Activated B cell treated with CpG ODN at 0.5 μM for 24 hours (primary cell): Measurements from ENCODE around the gene NEUROG2. TPM values are rescaled to one million over a fixed set of nuclear protein-coding genes. Genes with fewer than 3 reads are reported as not detected.
"Not testable (repeated sequence)": the region's sequence is repeated elsewhere in the genome, so short reads cannot be mapped to it uniquely, and the experiment has no call there.

Experiments used
- ATAC-seq: fragments of 200-7000 bp; cut with Tn5 transposase; one replicate; pipeline ENCODE4 v1.10.0; 2021; ENCODE audit warnings: low read depth, mild to moderate bottlenecking, moderate library complexity
- CTCF ChIA-PET: fragments of 350-600 bp; sonication (Branson Sonifier 250); formaldehyde crosslinking; loops from one replicate; lab custom pipeline; 2021; ENCODE audit warnings: antibody characterized with exemption; lab: Charles Lee
- POLR2A ChIA-PET: fragments of 350-600 bp; sonication (Branson Sonifier 250); formaldehyde crosslinking; loops from one replicate; lab custom pipeline; 2021; ENCODE audit warnings: antibody characterized with exemption; lab: Charles Lee
- DNase-seq: peaks from one replicate; pipeline ENCODE4 v3.0.0; 2022
- H3K27ac Mint-ChIP-seq: one replicate; pipeline ENCODE4 v1.8.0; 2020; ENCODE audit warnings: mixed read lengths
- H3K27me3 Mint-ChIP-seq: one replicate; pipeline ENCODE4 v1.8.0; 2021; ENCODE audit warnings: mixed read lengths
- H3K36me3 Mint-ChIP-seq: one replicate; pipeline ENCODE4 v1.8.0; 2021; ENCODE audit warnings: low read depth, mixed read lengths
- H3K4me1 Mint-ChIP-seq: one replicate; pipeline ENCODE4 v1.8.0; 2021; ENCODE audit warnings: mixed read lengths
- H3K4me3 Mint-ChIP-seq: one replicate; pipeline ENCODE4 v1.8.0; 2020; ENCODE audit warnings: mild to moderate bottlenecking, mixed read lengths
- H3K9me3 Mint-ChIP-seq: one replicate; pipeline ENCODE4 v1.8.0; 2020; ENCODE audit warnings: mixed read lengths
- CTCF ChIP-seq: fragments of 200-600 bp; IDR thresholded peaks from one replicate; pipeline ENCODE4 v1.8.0; 2022; ENCODE audit warnings: antibody characterized with exemption, mild to moderate bottlenecking
- intact Hi-C: fragments of 100-400 bp; cut with micrococcal nuclease; formaldehyde crosslinking; loops from one replicate; pipeline ENCODE4 v1.15.1; 2024
- total RNA-seq: library from RNA; stranded (reverse); gene quantifications from 2 replicates; pipeline ENCODE4 v1.2.3, GENCODE V29; 2022

Gene NEUROG2
- total RNA-seq, 1 donor from 2014 or later, result not detected

DNA sequence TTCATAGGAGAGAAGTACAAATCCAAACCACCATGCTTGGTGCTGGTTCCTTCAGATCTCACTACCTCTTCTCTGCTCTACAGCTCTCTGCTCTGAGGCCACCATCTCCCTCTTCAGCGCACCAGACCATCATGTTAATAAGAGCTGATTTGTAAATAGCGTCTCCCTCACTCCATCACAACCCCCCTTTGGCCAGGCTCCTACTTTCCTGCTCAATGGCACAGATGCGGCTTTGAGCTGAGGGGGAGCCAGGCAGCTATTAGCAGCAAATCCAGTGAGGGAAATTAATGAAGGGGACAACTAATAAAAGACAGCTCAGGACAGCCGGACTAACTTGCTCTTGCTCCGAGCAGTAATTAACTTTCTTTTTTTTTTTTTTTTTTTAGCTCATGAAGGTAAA, 13.1 kb downstream of the NEUROG2 start:
- no peak for TF ChIP-seq CTCF
- Mint-ChIP-seq H3K36me3 (no peaks in the 10 kb centered on the region), H3K27ac (no peak overlapping the region), H3K4me1 (no peaks in the 10 kb centered on the region), H3K27me3 (peaks cover 44% of the 10 kb centered on the region), H3K4me3 (no peak overlapping the region), H3K9me3 (peaks cover 2% of the 10 kb centered on the region)
- intact Hi-C loops, result no loop called here
- POLR2A ChIA-PET, result no interaction called here
- CTCF ChIA-PET, result interaction anchor here (1.3 kb wide), 1 partner anchor 10 kb away, joined by 3 read pairs; no protein-coding TSS in a partner anchor
- ATAC-seq (no peak), DNase-seq (no peak)

DNA sequence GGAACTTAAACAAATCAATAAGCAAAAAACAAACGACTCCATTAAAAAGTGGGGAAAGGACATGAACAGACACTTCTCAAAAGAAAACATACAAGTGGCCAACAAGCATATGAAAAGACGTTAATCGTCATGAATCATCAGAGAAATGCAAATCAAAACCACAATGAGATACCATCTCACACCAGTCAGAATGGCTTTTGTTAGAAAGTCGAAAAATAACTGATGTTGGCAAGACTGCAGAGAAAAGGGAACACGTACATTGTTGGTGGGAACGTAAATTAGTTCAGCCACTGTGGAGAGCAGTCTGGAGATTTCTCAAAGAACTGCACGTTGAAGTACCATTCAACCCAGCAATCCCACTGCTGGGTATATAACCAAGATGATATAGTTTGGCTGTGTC, 23.7 kb downstream of the NEUROG2 start:
- intact Hi-C loops, result no loop called here
- Mint-ChIP-seq H3K4me1 (no peaks in the 10 kb centered on the region), H3K9me3 (peaks cover 16% of the 10 kb centered on the region), H3K36me3 (peaks cover 7% of the 10 kb centered on the region), H3K4me3 (no peak overlapping the region), H3K27me3 (peaks cover 3% of the 10 kb centered on the region), H3K27ac (no peak overlapping the region)
- ATAC-seq (no peak), DNase-seq (no peak)
- TF ChIP-seq CTCF, result no peak
- CTCF ChIA-PET, result interaction anchor here (1.1 kb wide), 1 partner anchor 11 kb away, joined by 3 read pairs; no protein-coding TSS in a partner anchor
- POLR2A ChIA-PET, result no interaction called here

DNA sequence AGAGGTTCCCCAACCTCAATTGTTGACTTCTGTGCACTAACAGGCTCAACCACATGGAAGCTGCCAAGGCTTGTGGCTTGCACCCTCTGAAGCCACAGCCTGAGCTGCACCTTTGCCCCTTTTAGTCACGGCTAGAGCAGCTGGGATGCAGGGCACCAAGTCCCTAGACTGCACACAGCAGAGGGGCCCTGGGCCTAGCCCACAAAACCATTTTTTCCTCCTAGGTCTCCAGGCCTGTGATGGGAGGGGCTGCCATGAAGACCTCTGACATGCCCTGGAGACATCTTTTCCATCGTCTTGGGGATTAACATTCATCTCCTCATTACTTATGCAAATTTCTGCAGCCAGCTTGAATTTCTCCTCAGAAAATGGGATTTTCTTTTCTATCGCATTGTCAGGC, 25.2 kb downstream of the NEUROG2 start:
- peaks cover 16% of the 10 kb centered on the region for H3K9me3 Mint-ChIP-seq
- H3K4me3 Mint-ChIP-seq, CTCF ChIA-PET, H3K27me3 Mint-ChIP-seq, H3K27ac Mint-ChIP-seq, POLR2A ChIA-PET, DNase-seq, H3K4me1 Mint-ChIP-seq, ATAC-seq, H3K36me3 Mint-ChIP-seq, intact Hi-C loops: not testable (repeated sequence)

GRCh38 chr4:112485930-112486329, 30.1 kb downstream of the NEUROG2 start:
- Mint-ChIP-seq H3K27me3 (peaks cover 12% of the 10 kb centered on the region), H3K4me3 (no peak overlapping the region), H3K36me3 (peaks cover 7% of the 10 kb centered on the region), H3K27ac (no peak overlapping the region), H3K4me1 (no peaks in the 10 kb centered on the region), H3K9me3 (peaks cover 15% of the 10 kb centered on the region)
- CTCF ChIA-PET, result no interaction called here
- DNase-seq (no peak), ATAC-seq (no peak)
- intact Hi-C loops, result no loop called here
- POLR2A ChIA-PET, result no interaction called here
- TF ChIP-seq CTCF, result no peak

GRCh38 chr4:112473985-112474384, 42.0 kb downstream of the NEUROG2 start:
- H3K9me3 Mint-ChIP-seq, result peaks cover 4% of the 10 kb centered on the region
- peaks cover 5% of the 10 kb centered on the region for H3K27me3 Mint-ChIP-seq
- no peak for DNase-seq
- no peaks in the 10 kb centered on the region for H3K36me3 Mint-ChIP-seq
- no peak overlapping the region for H3K27ac Mint-ChIP-seq
- POLR2A ChIA-PET, result no interaction called here
- ATAC-seq, result no peak
- TF ChIP-seq CTCF, result no peak
- CTCF ChIA-PET, result no interaction called here
- no peaks in the 10 kb centered on the region for H3K4me1 Mint-ChIP-seq
- intact Hi-C loops, result no loop called here
- H3K4me3 Mint-ChIP-seq, result no peak overlapping the region

DNA sequence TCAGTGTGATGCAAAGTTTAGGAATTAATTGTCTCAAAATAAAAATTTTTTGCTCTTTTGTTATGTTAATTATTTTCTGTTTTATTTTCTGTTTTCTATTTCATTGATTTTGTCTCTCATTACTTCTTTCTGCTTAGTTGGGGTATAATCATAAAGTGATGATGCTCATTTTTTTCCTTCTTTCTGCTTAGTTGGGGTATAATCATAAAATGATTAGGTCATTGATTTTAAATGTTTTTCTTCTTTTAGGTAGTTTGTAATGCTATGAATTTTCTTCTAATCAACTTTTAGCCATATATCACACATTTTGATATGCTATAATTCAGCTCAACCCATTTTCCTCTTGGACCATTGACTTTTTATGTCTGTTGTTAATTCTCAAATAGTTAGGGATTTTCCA, 43.7 kb downstream of the NEUROG2 start:
- TF ChIP-seq CTCF, result no peak
- no peak for DNase-seq
- Mint-ChIP-seq H3K27ac (no peak overlapping the region), H3K4me3 (no peak overlapping the region), H3K36me3 (no peaks in the 10 kb centered on the region), H3K27me3 (peaks cover 5% of the 10 kb centered on the region), H3K9me3 (peaks cover 4% of the 10 kb centered on the region), H3K4me1 (no peaks in the 10 kb centered on the region)
- ChIA-PET POLR2A (no interaction called here), CTCF (no interaction called here)
- intact Hi-C loops, result no loop called here
- ATAC-seq, result no peak
